ENCODE data around the gene VCL.

DNA sequence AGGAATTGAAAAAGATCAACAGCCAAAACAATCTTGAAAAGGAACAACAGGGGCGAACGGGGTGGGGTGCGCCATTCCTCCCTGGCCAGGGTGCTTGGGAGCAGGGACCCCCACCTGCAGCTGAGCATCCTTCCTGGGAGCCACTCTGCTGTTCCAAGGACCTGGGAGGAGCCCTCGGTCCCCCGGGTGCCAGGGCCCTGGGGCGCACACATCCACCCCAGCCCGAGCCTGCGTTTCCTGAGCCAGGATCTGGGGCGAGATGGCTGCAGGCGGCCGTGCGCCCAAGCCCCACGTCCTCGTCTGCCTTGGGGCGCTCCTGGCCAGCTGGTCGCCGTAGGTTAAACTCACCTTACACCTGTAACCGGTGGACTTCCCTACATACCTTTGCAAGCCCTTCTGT lies 142.1 kb downstream of the VCL start:
- TF ChIP-seq POLR2AphosphoS5 (IDR thresholded peaks at IDR 0.05), result no peak
- TF ChIP-seq, protein P1, sequence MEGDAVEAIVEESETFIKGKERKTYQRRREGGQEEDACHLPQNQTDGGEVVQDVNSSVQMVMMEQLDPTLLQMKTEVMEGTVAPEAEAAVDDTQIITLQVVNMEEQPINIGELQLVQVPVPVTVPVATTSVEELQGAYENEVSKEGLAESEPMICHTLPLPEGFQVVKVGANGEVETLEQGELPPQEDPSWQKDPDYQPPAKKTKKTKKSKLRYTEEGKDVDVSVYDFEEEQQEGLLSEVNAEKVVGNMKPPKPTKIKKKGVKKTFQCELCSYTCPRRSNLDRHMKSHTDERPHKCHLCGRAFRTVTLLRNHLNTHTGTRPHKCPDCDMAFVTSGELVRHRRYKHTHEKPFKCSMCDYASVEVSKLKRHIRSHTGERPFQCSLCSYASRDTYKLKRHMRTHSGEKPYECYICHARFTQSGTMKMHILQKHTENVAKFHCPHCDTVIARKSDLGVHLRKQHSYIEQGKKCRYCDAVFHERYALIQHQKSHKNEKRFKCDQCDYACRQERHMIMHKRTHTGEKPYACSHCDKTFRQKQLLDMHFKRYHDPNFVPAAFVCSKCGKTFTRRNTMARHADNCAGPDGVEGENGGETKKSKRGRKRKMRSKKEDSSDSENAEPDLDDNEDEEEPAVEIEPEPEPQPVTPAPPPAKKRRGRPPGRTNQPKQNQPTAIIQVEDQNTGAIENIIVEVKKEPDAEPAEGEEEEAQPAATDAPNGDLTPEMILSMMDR (IDR thresholded peaks at IDR 0.05), result no peak

Data from transverse colon (tissue), 4 donors.